Neural progenitor cell (in vitro differentiated cells): ENCODE results near the gene PSMD14.

Experiments
- CTCF ChIP-seq: fragments of 200-600 bp; sonication (generic); IDR thresholded peaks from 2 replicates; pipeline ENCODE4 v1.5.1; 2017; ENCODE audit warnings: antibody characterized with exemption, mild to moderate bottlenecking
- EZH2 ChIP-seq: fragments of 200-600 bp; sonication (generic); IDR thresholded peaks from 2 replicates; pipeline ENCODE4 v1.6.1; 2017; ENCODE audit warnings: antibody characterized with exemption, mild to moderate bottlenecking, moderate library complexity
- EZH2phosphoT487 ChIP-seq: fragments of 200-600 bp; sonication (generic); IDR thresholded peaks from 2 replicates; pipeline ENCODE4 v1.6.1; 2017; ENCODE audit warnings: antibody characterized with exemption

GRCh38 chr2:161273038-161273760 lies 35.0 kb upstream of the PSMD14 start:
- peak; percentile 89 for TF ChIP-seq CTCF
- TF ChIP-seq EZH2phosphoT487: no peak
- TF ChIP-seq EZH2: no peak
